ENCODE measurements around the gene MCRIP1.

Gene MCRIP1

GRCh38 chr17:81866440-81867169 is 33.5 kb upstream of the MCRIP1 start:
- Mint-ChIP-seq H3K36me3 (ENCODE audit: low read depth) (peaks cover 84% of the 10 kb centered on the region), H3K27me3 (no peaks in the 10 kb centered on the region), H3K4me3 (peak overlapping the region; percentile 49), H3K4me1 (ENCODE audit: low read depth) (peaks cover 52% of the 10 kb centered on the region), H3K9me3 (no peaks in the 10 kb centered on the region), H3K27ac (peak overlapping the region; percentile 86)
- peak; percentile 54 for DNase-seq

- peaks cover 90% of the 10 kb centered on the region for H3K36me3 Mint-ChIP-seq (ENCODE audit: low read depth)
- H3K4me3 Mint-ChIP-seq = no peak overlapping the region
- no peaks in the 10 kb centered on the region for H3K27me3 Mint-ChIP-seq
- peak overlapping the region; percentile 86 for H3K27ac Mint-ChIP-seq
- H3K9me3 Mint-ChIP-seq = no peaks in the 10 kb centered on the region
- DNase-seq = peak; percentile 52
- H3K4me1 Mint-ChIP-seq (ENCODE audit: low read depth) = peaks cover 54% of the 10 kb centered on the region
Measured at GRCh38 chr17:81865733-81866439, 32.8 kb upstream of the MCRIP1 start.

GRCh38 chr17:81865358-81865732 is 32.3 kb upstream of the MCRIP1 start:
- Mint-ChIP-seq H3K27me3 (peaks cover 2% of the 10 kb centered on the region), H3K9me3 (no peaks in the 10 kb centered on the region), H3K36me3 (ENCODE audit: low read depth) (peaks cover 88% of the 10 kb centered on the region), H3K4me3 (no peak overlapping the region), H3K27ac (peak overlapping the region; percentile 86), H3K4me1 (ENCODE audit: low read depth) (peaks cover 54% of the 10 kb centered on the region)
- peak; percentile 41 for DNase-seq

GRCh38 chr17:81863833-81864768 is 31.0 kb upstream of the MCRIP1 start:
- Mint-ChIP-seq H3K27ac (peak overlapping the region; percentile 79), H3K4me1 (ENCODE audit: low read depth) (peaks cover 51% of the 10 kb centered on the region), H3K27me3 (peaks cover 2% of the 10 kb centered on the region), H3K4me3 (peak overlapping the region; percentile 17), H3K9me3 (no peaks in the 10 kb centered on the region), H3K36me3 (ENCODE audit: low read depth) (peaks cover 83% of the 10 kb centered on the region)
- no peak for DNase-seq

GRCh38 chr17:81863123-81863675 is 30.1 kb upstream of the MCRIP1 start:
- DNase-seq = no peak
- H3K27me3 Mint-ChIP-seq = peaks cover 2% of the 10 kb centered on the region
- H3K9me3 Mint-ChIP-seq = no peaks in the 10 kb centered on the region
- peaks cover 84% of the 10 kb centered on the region for H3K36me3 Mint-ChIP-seq (ENCODE audit: low read depth)
- H3K4me1 Mint-ChIP-seq (ENCODE audit: low read depth) = peaks cover 57% of the 10 kb centered on the region
- H3K27ac Mint-ChIP-seq = peak overlapping the region; percentile 79
- peak overlapping the region; percentile 63 for H3K4me3 Mint-ChIP-seq

GRCh38 chr17:81860756-81861568 is 27.9 kb upstream of the MCRIP1 start:
- no peaks in the 10 kb centered on the region for H3K9me3 Mint-ChIP-seq
- H3K27ac Mint-ChIP-seq = peak overlapping the region; percentile 98
- H3K4me1 Mint-ChIP-seq (ENCODE audit: low read depth) = peaks cover 48% of the 10 kb centered on the region
- peaks cover 2% of the 10 kb centered on the region for H3K27me3 Mint-ChIP-seq
- H3K4me3 Mint-ChIP-seq = peak overlapping the region; percentile 97
- peaks cover 83% of the 10 kb centered on the region for H3K36me3 Mint-ChIP-seq (ENCODE audit: low read depth)
- peak; percentile 100 for DNase-seq

GRCh38 chr17:81859906-81860755 is 27.0 kb upstream of the MCRIP1 start, which contains the start of gene P4HB:
Gene P4HB, minus strand, starts transcription at chr17:81860535. Its CDS starts 64 bp downstream, at chr17:81860471.
- Mint-ChIP-seq H3K9me3 (no peaks in the 10 kb centered on the region), H3K4me1 (ENCODE audit: low read depth) (peaks cover 48% of the 10 kb centered on the region), H3K36me3 (ENCODE audit: low read depth) (peaks cover 83% of the 10 kb centered on the region), H3K27me3 (peaks cover 2% of the 10 kb centered on the region), H3K4me3 (peak within 1 kb of the TSS; percentile 97), H3K27ac (peak within 1 kb of the TSS; percentile 98)
- DNase-seq = peak; percentile 95

GRCh38 chr17:81858967-81859905 is 26.1 kb upstream of the MCRIP1 start:
- peaks cover 2% of the 10 kb centered on the region for H3K27me3 Mint-ChIP-seq

GRCh38 chr17:81858170-81858966 is 25.3 kb upstream of the MCRIP1 start:
- peak overlapping the region; percentile 86 for H3K4me3 Mint-ChIP-seq
- H3K27me3 Mint-ChIP-seq = peaks cover 2% of the 10 kb centered on the region
- peak overlapping the region; percentile 86 for H3K27ac Mint-ChIP-seq
- H3K36me3 Mint-ChIP-seq (ENCODE audit: low read depth) = peaks cover 83% of the 10 kb centered on the region
- H3K9me3 Mint-ChIP-seq = no peaks in the 10 kb centered on the region
- H3K4me1 Mint-ChIP-seq (ENCODE audit: low read depth) = peaks cover 46% of the 10 kb centered on the region
- no peak for DNase-seq

More at GRCh38 chr17:81858967-81859905, 26.1 kb upstream of the MCRIP1 start:
- peak; percentile 42 for DNase-seq
- peak overlapping the region; percentile 86 for H3K27ac Mint-ChIP-seq
- H3K4me3 Mint-ChIP-seq = peak overlapping the region; percentile 86
- H3K4me1 Mint-ChIP-seq (ENCODE audit: low read depth) = peaks cover 50% of the 10 kb centered on the region
- peaks cover 83% of the 10 kb centered on the region for H3K36me3 Mint-ChIP-seq (ENCODE audit: low read depth)
- H3K9me3 Mint-ChIP-seq = no peaks in the 10 kb centered on the region

- no peaks in the 10 kb centered on the region for H3K9me3 Mint-ChIP-seq
- peaks cover 34% of the 10 kb centered on the region for H3K4me1 Mint-ChIP-seq (ENCODE audit: low read depth)
- H3K27ac Mint-ChIP-seq = peak overlapping the region; percentile 68
- no peaks in the 10 kb centered on the region for H3K27me3 Mint-ChIP-seq
- H3K36me3 Mint-ChIP-seq (ENCODE audit: low read depth) = peaks cover 94% of the 10 kb centered on the region
- no peak for DNase-seq
- no peak overlapping the region for H3K4me3 Mint-ChIP-seq
Measured at GRCh38 chr17:81854974-81855774, 22.1 kb upstream of the MCRIP1 start.

- H3K4me1 Mint-ChIP-seq (ENCODE audit: low read depth) = peaks cover 11% of the 10 kb centered on the region
- H3K4me3 Mint-ChIP-seq = no peak overlapping the region
- no peaks in the 10 kb centered on the region for H3K27me3 Mint-ChIP-seq
- H3K36me3 Mint-ChIP-seq (ENCODE audit: low read depth) = peaks cover 89% of the 10 kb centered on the region
- H3K9me3 Mint-ChIP-seq = no peaks in the 10 kb centered on the region
- H3K27ac Mint-ChIP-seq = no peak overlapping the region
- no peak for DNase-seq
Measured at GRCh38 chr17:81852237-81852636, 19.1 kb upstream of the MCRIP1 start.
